GM21381 (cell line): Measurements from ENCODE around the gene FAM81B.

ENCODE experiments used
- ATAC-seq: cut with Tn5 transposase; IDR thresholded peaks from one replicate; pipeline ENCODE4 v1.9.1; 2021; ENCODE audit warnings: mild to moderate bottlenecking, moderate library complexity; ENCODE audit not compliant: unreplicated experiment

The FAM81B gene

GRCh38 chr5:95401626-95402025 is 10.5 kb downstream of the FAM81B start:
- ATAC-seq = no peak

DNA sequence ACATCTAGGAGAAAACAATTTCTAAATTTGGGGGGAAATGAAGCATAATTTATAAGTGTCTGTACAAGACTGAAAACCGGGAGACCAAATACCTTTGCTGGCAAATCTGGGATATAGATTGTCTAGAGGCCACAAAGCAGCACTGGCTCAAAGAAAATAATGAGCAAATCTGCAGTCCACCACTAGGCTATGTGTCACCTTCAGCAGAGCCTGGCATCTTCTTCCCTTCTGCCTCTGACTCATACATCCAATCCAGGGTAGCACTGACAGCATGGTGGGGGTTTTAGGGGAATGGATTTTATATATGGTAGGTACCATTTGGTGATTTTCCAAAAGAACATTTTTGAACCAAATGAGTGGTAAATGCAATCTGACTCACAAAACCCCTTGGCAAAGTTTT is 12.8 kb downstream of the FAM81B start:
- no peak for ATAC-seq

DNA sequence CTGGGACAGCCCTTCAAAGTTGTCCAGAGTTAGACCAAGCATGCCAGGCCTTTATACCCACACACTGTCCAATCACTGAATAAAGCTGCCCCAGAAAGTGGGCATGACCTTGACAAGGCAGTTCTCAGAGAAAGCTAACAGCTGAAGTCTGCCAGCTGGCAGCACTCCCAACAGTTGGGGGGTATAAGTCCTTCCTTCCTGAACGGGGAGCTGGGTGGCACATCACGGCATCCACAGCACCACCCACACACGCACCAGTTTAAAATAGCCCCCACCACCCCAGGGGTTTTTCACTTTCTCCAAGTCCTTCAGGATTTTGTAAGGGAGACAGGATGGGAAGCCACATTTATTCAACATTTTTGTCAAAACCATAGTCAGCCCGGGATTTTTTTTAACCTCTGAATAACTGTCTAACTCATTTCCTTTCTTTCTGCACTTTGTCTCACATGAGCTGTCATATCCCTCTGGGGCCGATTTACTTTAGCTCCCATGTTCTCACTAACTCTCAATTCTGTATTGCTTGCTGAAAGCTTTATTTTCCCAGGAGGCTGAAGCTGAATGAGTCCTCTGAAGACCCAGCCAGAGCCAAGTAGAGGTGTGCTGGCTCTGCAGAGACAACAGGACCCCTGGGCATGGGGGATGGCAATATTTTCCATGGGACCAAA is 15.4 kb downstream of the FAM81B start:
- ATAC-seq = no peak

GRCh38 chr5:95410279-95410678 is 19.1 kb downstream of the FAM81B start:
- ATAC-seq = no peak

GRCh38 chr5:95411474-95411873 is 20.3 kb downstream of the FAM81B start:
- no peak for ATAC-seq

- ATAC-seq = no peak
Observed at GRCh38 chr5:95414451-95414850, 23.3 kb downstream of the FAM81B start.

DNA sequence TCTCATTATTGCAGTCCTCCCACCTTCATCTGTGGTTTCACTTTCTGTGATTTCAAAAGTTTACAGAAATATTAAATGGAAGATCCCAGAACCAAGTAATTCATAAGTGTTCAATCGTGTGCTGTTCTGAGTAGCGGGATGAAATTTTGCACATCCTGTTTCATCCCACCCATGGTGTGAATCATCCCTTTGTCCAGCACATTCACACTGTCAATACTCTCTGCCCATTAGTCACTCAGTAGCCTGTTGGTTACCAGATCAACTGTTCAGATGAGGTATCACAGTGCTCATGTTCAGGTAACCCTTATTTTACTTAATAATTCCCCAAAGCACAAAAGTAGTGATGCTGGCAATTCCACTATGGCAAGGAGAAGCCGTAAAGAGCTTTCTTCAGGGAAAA is 26.8 kb downstream of the FAM81B start:
- ATAC-seq = no peak

DNA sequence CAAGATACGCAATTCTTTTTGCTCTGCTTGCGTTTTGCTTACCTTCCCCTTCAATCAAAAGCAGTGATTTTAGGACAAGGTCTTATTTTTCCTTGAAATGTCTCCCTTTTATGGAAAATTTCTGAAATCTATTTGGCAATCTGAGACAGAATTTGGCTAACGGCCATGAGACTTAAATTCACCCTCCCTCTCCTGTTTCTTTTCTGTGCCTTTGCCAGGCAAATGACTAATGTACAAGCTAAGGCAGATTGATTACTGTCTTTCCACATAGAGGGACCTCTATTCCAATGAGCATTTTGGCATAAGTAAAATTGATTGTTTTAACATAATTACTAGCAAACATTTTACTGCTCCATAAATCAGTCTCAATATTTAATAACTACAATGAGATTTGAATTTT is 31.7 kb downstream of the FAM81B start:
- no peak for ATAC-seq

- ATAC-seq = no peak
Observed at GRCh38 chr5:95424016-95424415, 32.9 kb downstream of the FAM81B start.

DNA sequence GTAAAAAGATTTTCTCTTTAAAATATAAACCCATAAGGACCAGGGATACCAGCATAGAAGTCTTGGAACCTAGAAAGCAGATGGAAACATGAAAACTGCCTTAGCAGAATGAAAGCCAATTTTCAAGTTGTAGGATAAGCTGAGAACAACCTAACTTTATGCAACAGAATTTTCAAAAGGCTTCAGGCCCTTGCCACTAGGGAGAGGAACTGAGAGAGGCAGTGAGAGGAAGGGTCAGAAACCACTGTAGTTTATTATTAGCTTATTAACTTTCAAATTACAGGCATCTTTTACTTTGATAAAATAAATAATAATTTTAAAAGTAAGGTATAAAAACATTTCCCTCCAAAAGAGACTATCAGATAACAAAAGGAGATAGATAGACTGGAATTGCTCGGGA is 33.4 kb downstream of the FAM81B start:
- ATAC-seq = peak; percentile 62

- ATAC-seq = no peak
Observed at GRCh38 chr5:95426227-95426626, 35.1 kb downstream of the FAM81B start.

DNA sequence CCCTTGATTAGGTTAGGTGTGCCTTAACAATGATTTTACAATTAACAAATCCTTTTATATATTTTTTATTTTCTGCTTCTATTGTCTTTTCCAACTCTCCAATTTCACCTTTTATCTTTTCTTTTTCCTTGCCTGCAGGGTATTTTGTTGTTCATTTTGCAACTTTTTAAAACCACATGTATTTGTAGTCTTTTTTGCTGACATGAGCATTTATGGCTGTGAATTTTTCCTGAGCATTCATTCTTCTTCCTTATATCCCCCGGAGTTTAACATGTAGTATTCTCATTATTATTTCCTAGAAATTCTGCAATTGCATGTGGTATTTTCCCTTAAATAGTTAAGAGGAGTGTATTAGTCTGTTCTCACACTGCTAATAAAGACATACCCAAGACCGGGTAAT is 41.6 kb downstream of the FAM81B start:
- ATAC-seq = no peak

DNA sequence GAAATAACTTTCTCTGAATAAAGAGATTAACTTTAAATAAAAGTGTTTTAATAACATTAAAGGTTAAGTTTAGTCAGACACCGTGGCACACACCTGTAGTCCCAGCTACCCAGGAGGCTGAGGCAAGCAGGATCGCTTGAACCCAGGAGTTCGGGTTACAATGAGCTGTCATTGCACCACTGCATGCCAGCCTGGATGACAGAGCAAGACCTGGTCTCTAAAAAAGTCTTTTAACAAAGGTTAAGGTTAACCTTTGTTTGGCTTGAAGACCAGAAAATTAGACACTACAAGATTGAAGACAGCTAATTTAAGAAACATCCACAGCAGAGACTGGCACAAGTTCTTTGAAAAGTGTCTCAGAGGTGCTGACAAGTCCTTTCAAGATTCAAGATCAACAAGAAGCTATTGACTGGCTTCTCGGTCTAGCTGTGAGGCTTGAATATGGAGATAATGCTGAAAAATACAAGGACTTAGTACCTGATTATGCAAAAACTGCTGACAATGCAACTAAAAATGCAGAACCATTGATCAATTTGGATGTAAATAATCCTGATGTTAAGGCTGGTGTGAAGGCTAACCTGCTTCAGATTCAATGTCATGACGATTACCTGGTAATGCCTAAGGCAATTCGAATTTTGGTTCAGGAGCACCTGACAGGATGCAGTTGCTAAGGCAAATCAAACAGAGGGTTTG is 48.8 kb downstream of the FAM81B start:
- no peak for ATAC-seq

DNA sequence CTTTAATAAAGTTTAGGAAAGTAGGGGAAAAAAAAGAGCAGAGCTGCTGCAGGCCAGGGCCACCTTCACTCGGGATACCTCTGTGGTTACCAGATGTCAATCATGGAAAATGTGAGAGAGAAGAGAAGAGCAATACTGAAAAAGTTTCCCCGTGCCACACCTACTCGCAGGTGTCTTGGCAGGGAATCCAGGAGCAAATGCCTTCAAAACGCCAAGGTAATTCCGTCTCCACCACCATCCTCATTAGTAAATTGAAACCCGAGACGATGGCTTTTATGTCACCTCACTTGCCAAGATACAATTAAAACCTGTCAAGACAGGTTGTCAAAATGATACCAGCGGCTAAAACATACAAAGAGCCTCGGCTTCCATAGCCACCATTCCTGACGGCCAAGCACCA is 49.7 kb downstream of the FAM81B start:
- ATAC-seq = no peak

DNA sequence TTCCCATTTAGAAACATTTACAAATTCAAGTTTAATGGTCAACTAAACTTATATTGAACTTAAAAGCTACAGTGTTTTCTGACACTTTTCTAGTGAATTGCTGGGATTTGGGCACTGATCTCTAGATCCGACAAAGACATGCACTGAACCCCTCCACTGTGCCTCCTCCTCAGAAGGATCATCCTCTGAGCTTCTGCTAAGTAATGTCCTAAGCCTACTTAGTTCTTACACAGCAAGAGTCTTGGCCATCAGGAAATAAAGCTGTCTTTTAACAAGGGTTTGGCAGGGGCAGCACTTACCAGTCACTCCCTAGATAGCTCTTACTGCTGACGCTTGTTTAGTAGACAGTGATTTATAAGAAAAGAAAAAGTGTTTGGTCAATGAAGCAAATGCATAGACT is 50.5 kb downstream of the FAM81B start:
- no peak for ATAC-seq

- ATAC-seq = no peak
Observed at GRCh38 chr5:95445442-95445841, 54.3 kb downstream of the FAM81B start.

DNA sequence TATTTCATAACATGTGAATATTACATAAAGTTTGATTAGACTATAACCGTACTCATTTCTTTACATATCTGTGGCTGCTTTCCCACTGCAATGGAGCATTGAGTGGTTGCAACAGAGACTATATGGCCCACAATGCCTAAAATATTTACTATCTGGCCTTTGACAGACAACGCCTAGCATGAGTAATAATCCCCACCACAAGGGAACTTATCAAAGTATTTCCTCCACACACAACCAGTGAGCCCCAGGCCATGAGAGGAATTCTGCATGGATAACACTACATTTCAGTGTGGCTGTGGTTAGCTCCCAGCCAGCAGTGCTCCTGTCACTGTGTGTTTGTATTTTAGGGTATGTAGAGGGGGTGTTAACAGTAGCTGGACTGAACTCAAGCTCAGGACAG is 54.8 kb downstream of the FAM81B start:
- ATAC-seq = no peak

GRCh38 chr5:95446560-95447221 is 55.5 kb downstream of the FAM81B start:
- ATAC-seq = no peak

GRCh38 chr5:95447961-95448360 is 56.8 kb downstream of the FAM81B start:
- no peak for ATAC-seq

- no peak for ATAC-seq
Observed at GRCh38 chr5:95448789-95449188, 57.6 kb downstream of the FAM81B start.

GRCh38 chr5:95449460-95449859 is 58.3 kb downstream of the FAM81B start:
- ATAC-seq = no peak

DNA sequence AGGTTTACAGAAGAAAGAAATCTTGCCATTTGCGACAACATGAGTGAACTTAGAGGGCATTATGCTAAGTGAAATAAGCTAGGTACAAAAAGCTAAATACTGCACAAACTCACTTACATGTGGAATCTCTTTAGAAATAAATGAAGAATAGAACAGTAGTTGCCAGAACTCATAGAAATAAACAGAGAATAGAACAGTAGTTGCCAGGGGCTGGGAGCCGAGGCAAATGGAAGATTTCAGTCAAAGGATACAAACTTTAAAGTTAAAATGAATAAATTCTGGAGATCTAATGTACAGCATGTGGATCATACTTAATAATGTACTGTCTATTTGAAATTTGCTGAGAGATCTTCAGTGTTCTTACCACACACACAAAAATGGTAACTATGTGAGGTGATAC is 63.4 kb downstream of the FAM81B start:
- ATAC-seq = no peak
